ENCODE measurements around the gene PPFIBP1.

- TF ChIP-seq PHF8 (CRISPR knock-in tag; IDR thresholded peaks at IDR 0.05) (no peak), JDP2 (CRISPR knock-in tag; IDR thresholded peaks at IDR 0.05; ENCODE audit: borderline replicate concordance) (no peak), CTCF (CRISPR knock-in tag; IDR thresholded peaks at IDR 0.05) (no peak), SMC3 (IDR thresholded peaks at IDR 0.05; ENCODE audit: low read length) (no peak), CHD2 (IDR thresholded peaks at IDR 0.05; ENCODE audit: low read depth, low read length) (no peak), ZNF589 (CRISPR knock-in tag; conservative IDR thresholded peaks at IDR 0.05) (no peak), AHDC1 (CRISPR knock-in tag; IDR thresholded peaks at IDR 0.05; ENCODE audit: borderline replicate concordance) (no peak), FOXA3 (CRISPR knock-in tag; IDR thresholded peaks at IDR 0.05) (no peak), ZNF614 (CRISPR knock-in tag; IDR thresholded peaks at IDR 0.05; ENCODE audit: borderline replicate concordance) (no peak), NR1H2 (CRISPR knock-in tag; IDR thresholded peaks at IDR 0.05; ENCODE audit: borderline replicate concordance, low read depth) (no peak), ZNF83 (CRISPR knock-in tag; IDR thresholded peaks at IDR 0.05; ENCODE audit: borderline replicate concordance) (no peak), HNF1A (IDR thresholded peaks at IDR 0.05; ENCODE audit: low read depth) (no peak), HNF1A (CRISPR knock-in tag; IDR thresholded peaks at IDR 0.05; ENCODE audit: borderline replicate concordance) (no peak)
These were observed 6.3 kb downstream of the PPFIBP1 start for GRCh38 chr12:27530157-27530922.
